HepG2 (cell line): ENCODE results near the gene TMEM176A. TPM values are rescaled to one million over a fixed set of nuclear protein-coding genes. Genes with fewer than 3 reads are reported as not detected.

Experiments
- ATAC-seq: fragments of 200-7000 bp; cut with Tn5 transposase; 3 replicates; pipeline ENCODE4 v1.9.1; 2020; ENCODE audit warnings: mild to moderate bottlenecking, moderate library complexity
- BruUV-seq: library from RNA; stranded (reverse); fragments of 400-500 nt; replicated peaks from 2 replicates; lab custom pipeline; 2021; lab: Mats Ljungman, UMichigan
- CTCF ChIA-PET: fragments of 300-600 bp; formaldehyde crosslinking; extraction: SDS; loops from one replicate; lab custom pipeline; 2021; ENCODE audit warnings: low total read pairs, inconsistent platforms, low intra/inter-chr PET ratio; lab: Yijun Ruan, JAX
- POLR2A ChIA-PET: fragments of 350-600 bp; sonication (Branson Sonifier 250); formaldehyde crosslinking; loops from one replicate; lab custom pipeline; 2020; ENCODE audit warnings: antibody characterized with exemption, inconsistent platforms; lab: Yijun Ruan, JAX
- DNase-seq: peaks from one replicate; pipeline ENCODE4 v3.0.0-alpha.2; 2015; ENCODE audit warnings: low spot score
- FAIRE-seq: peaks from 3 replicates; lab custom pipeline; 2011; peaks lifted over from hg19 to GRCh38; lab: Jason Lieb, UNC
- H2AFZ ChIP-seq: one replicate; pipeline ENCODE4 v1.6.1; 2011; ENCODE audit warnings: low read length, inconsistent platforms
- H3K27ac ChIP-seq: fragments of 300-600 bp; 3 replicates; pipeline ENCODE4 v1.8.0; 2011; ENCODE audit warnings: mixed run types, mild to moderate bottlenecking, mixed read lengths, low read length, inconsistent platforms; ENCODE audit not compliant: insufficient read depth; ENCODE audit errors: extremely low read length
- H3K27me3 ChIP-seq, 2 experiments: fragments of 200-600 bp in 1 of 2; 2 replicates in 1 of 2; 3 replicates in 1 of 2; pipeline versions ENCODE4 v1.6.0 to v1.8.0; 2011; ENCODE audit warnings: low read length in 2 of 2, mild to moderate bottlenecking in 2 of 2, moderate library complexity in 2 of 2, inconsistent platforms in 1 of 2; ENCODE audit not compliant: insufficient read depth in 2 of 2, control insufficient read depth in 1 of 2
- H3K36me3 ChIP-seq, 2 experiments: fragments of 200-600 bp in 1 of 2; replicated peaks in 1 of 2; 2 replicates in 1 of 2; 3 replicates in 1 of 2; pipeline versions ENCODE4 v1.5.1 to v1.8.0; 2011; ENCODE audit warnings: low read length in 2 of 2, inconsistent platforms in 1 of 2; ENCODE audit not compliant: insufficient read depth in 2 of 2, control insufficient read depth in 1 of 2
- H3K4me1 ChIP-seq: 2 replicates; pipeline ENCODE4 v1.5.1; 2012; ENCODE audit warnings: low read length, inconsistent platforms; ENCODE audit not compliant: insufficient read depth
- H3K4me2 ChIP-seq: 2 replicates; pipeline ENCODE4 v1.6.0; 2011; ENCODE audit warnings: low read depth, low read length, inconsistent platforms
- H3K4me3 ChIP-seq, 3 experiments: fragments of 200-600 bp in 1 of 3; sonication (generic), shearing (Covaris generic) in 1 of 3; replicated peaks in 1 of 3; 2 replicates each; pipeline ENCODE4 v1.5.1; 2011 to 2016; ENCODE audit warnings: low read length in 3 of 3, inconsistent platforms in 2 of 3, low read depth in 2 of 3, mild to moderate bottlenecking in 2 of 3, control low read depth in 1 of 3, mixed read lengths in 1 of 3; ENCODE audit not compliant: insufficient read depth in 1 of 3
- H3K79me2 ChIP-seq: one replicate; pipeline ENCODE4 v1.6.1; 2011; ENCODE audit warnings: low read length, inconsistent platforms; ENCODE audit not compliant: insufficient read depth
- H3K9ac ChIP-seq: 2 replicates; pipeline ENCODE4 v1.6.0; 2011; ENCODE audit warnings: mild to moderate bottlenecking, low read depth, low read length, inconsistent platforms; ENCODE audit not compliant: insufficient read depth
- H3K9me3 ChIP-seq: 2 replicates; pipeline ENCODE4 v1.5.1; 2012; ENCODE audit warnings: mild to moderate bottlenecking, low read length
- H4K20me1 ChIP-seq: 2 replicates; pipeline ENCODE4 v1.6.0; 2011; ENCODE audit warnings: inconsistent platforms, mild to moderate bottlenecking, low read length, moderate library complexity; ENCODE audit not compliant: insufficient read depth
- ATRX ChIP-seq: sonication (generic); formaldehyde crosslinking; IDR thresholded peaks from 2 replicates; pipeline ENCODE4 v1.4.0; 2020; ENCODE audit warnings: missing genetic modification reagents, borderline replicate concordance
- CEBPB ChIP-seq: IDR thresholded peaks from 2 replicates; pipeline ENCODE4 v1.6.1; 2011; ENCODE audit warnings: low read depth, low read length, improper control_type of control experiment, borderline replicate concordance
- KDM4B ChIP-seq: sonication (generic); formaldehyde crosslinking; IDR thresholded peaks from 2 replicates; pipeline ENCODE4 v1.4.0; 2020; ENCODE audit warnings: missing genetic modification reagents
- NR2C2 ChIP-seq: sonication (generic); formaldehyde crosslinking; IDR thresholded peaks from 2 replicates; pipeline ENCODE4 v1.4.0; 2020; ENCODE audit warnings: missing genetic modification reagents, mild to moderate bottlenecking, moderate library complexity, borderline replicate concordance
- PLRG1 ChIP-seq: fragments of 450-650 bp; conservative IDR thresholded peaks from 2 replicates; pipeline ENCODE4 v1.6.1; 2016
- ZBTB38 ChIP-seq: sonication (generic); formaldehyde crosslinking; IDR thresholded peaks from 2 replicates; pipeline ENCODE4 v1.5.1; 2020; ENCODE audit warnings: mild to moderate bottlenecking, missing genetic modification reagents
- ZBTB8A ChIP-seq: sonication (generic); formaldehyde crosslinking; IDR thresholded peaks from 2 replicates; pipeline ENCODE4 v1.4.0; 2020; ENCODE audit warnings: mild to moderate bottlenecking, low read depth, missing genetic modification reagents, borderline replicate concordance
- ZFAT ChIP-seq: sonication (generic); formaldehyde crosslinking; conservative IDR thresholded peaks from 2 replicates; pipeline ENCODE4 v1.8.1; 2023; ENCODE audit warnings: missing genetic modification reagents, inconsistent platforms
- ZNF205 ChIP-seq: IDR thresholded peaks from 2 replicates; pipeline ENCODE4 v1.6.1; 2018; ENCODE audit warnings: missing biosample characterization, missing genetic modification reagents
- ZNF225 ChIP-seq: sonication (generic); formaldehyde crosslinking; IDR thresholded peaks from 2 replicates; pipeline ENCODE4 v1.4.0; 2020; ENCODE audit warnings: mild to moderate bottlenecking, missing genetic modification reagents
- ZNF33B ChIP-seq: sonication (generic); formaldehyde crosslinking; IDR thresholded peaks from 2 replicates; pipeline ENCODE4 v1.5.1; 2020; ENCODE audit warnings: mild to moderate bottlenecking, missing genetic modification reagents
- ZNF678 ChIP-seq: sonication (generic); formaldehyde crosslinking; IDR thresholded peaks from 2 replicates; pipeline ENCODE4 v1.4.0; 2020; ENCODE audit warnings: mild to moderate bottlenecking, missing genetic modification reagents
- ZNF788 ChIP-seq: sonication (generic); formaldehyde crosslinking; IDR thresholded peaks from 2 replicates; pipeline ENCODE4 v1.5.0; 2020; ENCODE audit warnings: mild to moderate bottlenecking, missing genetic modification reagents, borderline replicate concordance
- ZNF816 ChIP-seq: sonication (generic); formaldehyde crosslinking; IDR thresholded peaks from 2 replicates; pipeline ENCODE4 v1.8.0; 2022; ENCODE audit warnings: missing genetic modification reagents, mild to moderate bottlenecking, borderline replicate concordance
- WGBS: methylation state at CpG from one replicate; pipeline ENCODE4 v1.1.6; 2017; ENCODE audit warnings: low lambda C conversion rate; 5-methylcytosine and 5-hydroxymethylcytosine counted together
- in situ Hi-C: cut with HindIII; loops from 2 replicates; pipeline ENCODE4 v1.10.0; 2017; ENCODE audit warnings: low pct_unique_long_range_greater_than_20kb; ENCODE audit not compliant: extremely low pct_ligation_motif_present
- intact Hi-C: fragments of 100-400 bp; cut with micrococcal nuclease; formaldehyde crosslinking; loops from one replicate; pipeline ENCODE4 v1.10.0; 2022; ENCODE audit not compliant: unreplicated experiment
- polyA plus RNA-seq, 8 experiments: library from polyadenylated mRNA; depleted of rRNA in 3 of 8; stranded (reverse) in 7 of 8; unstranded in 1 of 8; fragments of >200 nt; fragmentation: Illumina TruSeq in 4 of 8; extraction: Trizol in 4 of 8; gene quantifications; 2 replicates each; pipeline versions ENCODE4 v1.2.1 to v1.2.3, GENCODE V29; 2011 to 2016; ENCODE audit warnings: low read depth in 4 of 8, missing spikeins in 1 of 8, mixed read lengths in 1 of 8; ENCODE audit not compliant: insufficient read depth in 1 of 8
- total RNA-seq, 5 experiments: library from RNA; depleted of rRNA; stranded (reverse); fragments of >200 nt; fragmentation: Illumina TruSeq; extraction: Trizol; gene quantifications; 2 replicates each; pipeline ENCODE4 v1.2.3, GENCODE V29; 2016; ENCODE audit warnings: low read depth in 1 of 5
- TF ChIP-seq, protein P1 (sequence below): sonication (generic); formaldehyde crosslinking; IDR thresholded peaks from 2 replicates; pipeline ENCODE4 v1.4.0; 2020; ENCODE audit warnings: missing genetic modification reagents

Gene TMEM176A
- total and polyA plus RNA-seq, 2 of the 13 experiments (the other 11 are each of a cell fraction or from before 2014, with no cell fraction given): not detected

DNA sequence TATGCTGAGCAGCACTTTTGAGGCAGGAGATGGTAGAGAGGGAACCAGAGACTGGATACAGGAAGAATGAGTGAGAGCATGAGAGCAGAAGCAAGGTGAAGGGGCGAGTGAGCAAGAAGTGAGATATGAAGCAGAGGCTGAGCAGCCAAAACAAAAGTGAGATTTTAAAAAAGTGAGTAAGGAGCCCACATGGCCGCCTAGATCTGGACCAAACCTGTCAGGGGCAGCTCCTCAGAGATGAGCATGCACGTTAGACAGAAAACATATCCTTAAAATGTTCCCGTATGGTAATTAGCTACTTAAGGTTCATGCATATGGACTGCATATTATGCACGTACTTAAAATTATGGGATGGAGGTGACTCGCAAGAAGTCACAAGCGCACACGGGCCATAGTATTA is 22.5 kb downstream of the TMEM176A start:
- intact Hi-C loops: no loop called here
- peaks cover 0 to 12% of the 10 kb centered on the region in 2 experiments; a peak in 1 of 5 replicates for H3K27me3 ChIP-seq

More for the DNA sequence above, 22.5 kb downstream of the TMEM176A start:
- no peak for FAIRE-seq
- ChIA-PET POLR2A (no interaction called here), CTCF (no interaction called here)
- no TSS peak for BruUV-seq
- no peak for ATAC-seq
- Histone ChIP-seq H3K9me3 (no peaks in the 10 kb centered on the region), H2AFZ (no peak overlapping the region), H3K27ac (no peak overlapping the region), H4K20me1 (no peaks in the 10 kb centered on the region), H3K4me2 (no peak overlapping the region), H3K79me2 (no peaks in the 10 kb centered on the region), H3K4me1 (peaks cover 7% of the 10 kb centered on the region; the same call in 1 of the 2 replicates), H3K36me3 (no peaks in the 10 kb centered on the region), H3K9ac (no peak overlapping the region), H3K4me3 (no peak overlapping the region)
- in situ Hi-C loops: no loop called here
- no peak for DNase-seq
- 60% methylated on average over 8 of the region's 8 CpGs for WGBS
- TF ChIP-seq CEBPB: no peak
- TF ChIP-seq ZNF225 (CRISPR knock-in tag): no peak
- TF ChIP-seq ZNF33B: no peak
- TF ChIP-seq ZNF678 (CRISPR knock-in tag): no peak
- TF ChIP-seq ZNF816 (CRISPR knock-in tag): no peak
- TF ChIP-seq NR2C2: no peak
- no peak for TF ChIP-seq ZFAT (CRISPR knock-in tag)
- no peak for TF ChIP-seq ZNF205 (CRISPR knock-in tag)
- no peak for TF ChIP-seq PLRG1
- TF ChIP-seq KDM4B (CRISPR knock-in tag): no peak
- TF ChIP-seq ZBTB8A (CRISPR knock-in tag): no peak
- no peak for TF ChIP-seq ATRX (CRISPR knock-in tag)
- TF ChIP-seq, protein P1, sequence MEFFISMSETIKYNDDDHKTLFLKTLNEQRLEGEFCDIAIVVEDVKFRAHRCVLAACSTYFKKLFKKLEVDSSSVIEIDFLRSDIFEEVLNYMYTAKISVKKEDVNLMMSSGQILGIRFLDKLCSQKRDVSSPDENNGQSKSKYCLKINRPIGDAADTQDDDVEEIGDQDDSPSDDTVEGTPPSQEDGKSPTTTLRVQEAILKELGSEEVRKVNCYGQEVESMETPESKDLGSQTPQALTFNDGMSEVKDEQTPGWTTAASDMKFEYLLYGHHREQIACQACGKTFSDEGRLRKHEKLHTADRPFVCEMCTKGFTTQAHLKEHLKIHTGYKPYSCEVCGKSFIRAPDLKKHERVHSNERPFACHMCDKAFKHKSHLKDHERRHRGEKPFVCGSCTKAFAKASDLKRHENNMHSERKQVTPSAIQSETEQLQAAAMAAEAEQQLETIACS (CRISPR knock-in tag): no peak
- no peak for TF ChIP-seq ZBTB38
- no peak for TF ChIP-seq ZNF788 (CRISPR knock-in tag)
